Peyer's patch (tissue), 4 donors: ENCODE measurements around the gene SSX2IP.

Experiments used
- CTCF ChIP-seq, 6 experiments: fragments of 450-650 bp in 4 of 6; fragments of 200-600 bp in 2 of 6; sonication (generic) in 1 of 6; IDR thresholded peaks; one replicate each; pipeline ENCODE4 v1.5.1; 2017 to 2019; ENCODE audit warnings: antibody characterized with exemption in 6 of 6, mild to moderate bottlenecking in 3 of 6, moderate library complexity in 1 of 6
- POLR2A ChIP-seq, 2 donors: fragments of 450-650 bp; IDR thresholded peaks; one replicate each; pipeline ENCODE4 v1.5.1; 2017; ENCODE audit warnings: antibody characterized with exemption in 2 of 2, mild to moderate bottlenecking in 2 of 2, moderate library complexity in 2 of 2

GRCh38 chr1:84669831-84670230, 20.4 kb downstream of the SSX2IP start:
- TF ChIP-seq CTCF (IDR thresholded peaks at IDR 0.05) = no peak
- no peak for TF ChIP-seq POLR2A (IDR thresholded peaks at IDR 0.05)
